ENCODE results near the gene POLG2. TPM values are rescaled to one million over a fixed set of nuclear protein-coding genes. Genes with fewer than 3 reads are reported as not detected.

The POLG2 gene
- total and polyA plus RNA-seq, 10 of the 15 experiments (the other 5 are each of a cell fraction or from before 2014, with no cell fraction given): 10.2 to 27.7 (median 22.2) TPM

DNA sequence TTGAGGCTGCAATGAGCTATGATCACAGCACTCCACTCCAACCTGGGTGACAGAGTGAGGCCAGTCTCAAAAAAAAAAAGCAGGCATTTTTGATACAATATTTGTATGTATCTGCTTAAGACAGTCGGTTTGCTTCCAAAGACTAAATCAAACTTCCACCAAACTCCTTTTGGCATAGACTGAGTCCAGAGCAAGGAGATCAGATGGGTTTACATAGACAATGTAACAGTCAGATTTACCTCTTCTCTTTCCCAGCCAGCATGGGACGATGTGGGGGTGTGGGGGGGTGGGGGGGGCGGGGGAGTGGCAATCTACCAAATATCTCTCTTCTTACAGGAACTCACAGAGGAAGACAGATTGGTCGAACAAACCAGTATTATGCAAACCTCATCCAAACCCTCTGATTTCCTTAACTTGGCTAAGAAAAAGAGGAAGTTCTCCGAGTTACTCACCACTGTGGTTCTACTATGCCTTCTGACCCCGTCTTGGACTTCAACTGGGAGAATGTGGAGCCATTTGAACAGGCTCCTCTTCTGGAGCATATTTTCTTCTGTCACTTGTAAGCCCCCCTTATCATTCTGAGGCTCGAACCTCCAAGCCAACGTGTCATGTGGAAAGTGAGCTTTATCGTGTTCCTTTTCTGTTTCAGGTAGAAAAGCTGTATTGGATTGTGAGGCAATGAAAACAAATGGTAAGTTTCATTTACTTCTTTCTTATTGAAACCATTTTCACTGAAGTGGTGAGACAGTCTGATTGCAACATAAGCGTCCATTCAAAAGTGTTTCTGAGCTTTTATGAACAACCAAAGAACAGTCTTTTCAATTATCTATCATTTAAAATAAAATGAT, 48.0 kb downstream of the POLG2 start, which contains the start of gene MILR1:
MILR1 (plus strand) TSS at position 451 of the 848 bp plus-strand sequence; CDS start at position 505, 54 bp downstream.
- Histone ChIP-seq H3K36me3 (ENCODE audit: control insufficient read depth in 2 of 2, insufficient read depth in 2 of 2, low read length in 1 of 2) (no peaks in the 10 kb centered on the region), H3K27me3 (replicated peaks in 1 of 2; ENCODE audit: control insufficient read depth in 2 of 2, insufficient read depth in 2 of 2, low read length in 1 of 2) (no peaks in the 10 kb centered on the region), H3K4me1 (ENCODE audit: control insufficient read depth, insufficient read depth, low read length) (peaks cover 4% of the 10 kb centered on the region), H2AFZ (ENCODE audit: control insufficient read depth, low read depth, low read length) (peak within 1 kb of the TSS; percentile 70), H3K4me2 (ENCODE audit: control insufficient read depth, insufficient read depth) (peak within 1 kb of the TSS; percentile 68), H3K4me3 (peak within 1 kb of the TSS; percentile 60; the same call in 1 of the 2 replicates), H3K9me3 (replicated peaks; ENCODE audit: control insufficient read depth, insufficient read depth, low read length) (no peaks in the 10 kb centered on the region), H3K79me2 (ENCODE audit: control insufficient read depth, insufficient read depth, low read length) (no peaks in the 10 kb centered on the region), H4K20me1 (ENCODE audit: control insufficient read depth, insufficient read depth) (no peaks in the 10 kb centered on the region), H3K9ac (ENCODE audit: control insufficient read depth, insufficient read depth, low read length) (peak within 1 kb of the TSS; percentile 3; the same call in 1 of the 2 replicates), H3K27ac (ENCODE audit: control insufficient read depth, insufficient read depth) (peak within 1 kb of the TSS; percentile 64)
- intact Hi-C loops (cut with micrococcal nuclease; ENCODE audit: unreplicated experiment) (no loop called here), in situ Hi-C loops (cut with MboI) (no loop called here)
- BruUV-seq (replicated peaks): no TSS peak
- SMC1A ChIA-PET (ENCODE audit: uncharacterized antibody, unreplicated experiment): interaction anchor here (0.8 to 1.2 kb wide), 6 partner anchors 8 to 170 kb away, joined by 3 to 7 read pairs (median 4); no protein-coding TSS in a partner anchor
- RAD21 ChIA-PET (ENCODE audit: unreplicated experiment): interaction anchor here (0.6 to 1.8 kb wide), 4 partner anchors 29 to 1919 kb away, joined by 3 to 4 read pairs (median 4); partner anchors contain the start of gene POLG2
- FAIRE-seq (no peak), DNase-seq (ENCODE audit: low read depth, low spot score) (peak; percentile 77), ATAC-seq (peak; percentile 96)
- WGBS (ENCODE audit: insufficient coverage, insufficient replicate concordance, low lambda C conversion rate, missing lambda C conversion rate): 3% methylated on average over 10 of the region's 10 CpGs
- CTCF ChIA-PET: interaction anchor here (0.6 to 3.3 kb wide), 6 partner anchors 8 to 502 kb away, joined by 3 to 26 read pairs (median 4); no protein-coding TSS in a partner anchor
- TF ChIP-seq RUNX3 (IDR thresholded peaks at IDR 0.05; ENCODE audit: low read length): peak; percentile 71
- peak; percentile 40; the same call in 1 of the 2 replicates for TF ChIP-seq IKZF1 (conservative IDR thresholded peaks at IDR 0.05)
- no peak for TF ChIP-seq CEBPB (IDR thresholded peaks at IDR 0.05; ENCODE audit: borderline replicate concordance in 1 of 2, low read depth in 2 of 2, low read length in 2 of 2)
- TF ChIP-seq, protein P1, sequence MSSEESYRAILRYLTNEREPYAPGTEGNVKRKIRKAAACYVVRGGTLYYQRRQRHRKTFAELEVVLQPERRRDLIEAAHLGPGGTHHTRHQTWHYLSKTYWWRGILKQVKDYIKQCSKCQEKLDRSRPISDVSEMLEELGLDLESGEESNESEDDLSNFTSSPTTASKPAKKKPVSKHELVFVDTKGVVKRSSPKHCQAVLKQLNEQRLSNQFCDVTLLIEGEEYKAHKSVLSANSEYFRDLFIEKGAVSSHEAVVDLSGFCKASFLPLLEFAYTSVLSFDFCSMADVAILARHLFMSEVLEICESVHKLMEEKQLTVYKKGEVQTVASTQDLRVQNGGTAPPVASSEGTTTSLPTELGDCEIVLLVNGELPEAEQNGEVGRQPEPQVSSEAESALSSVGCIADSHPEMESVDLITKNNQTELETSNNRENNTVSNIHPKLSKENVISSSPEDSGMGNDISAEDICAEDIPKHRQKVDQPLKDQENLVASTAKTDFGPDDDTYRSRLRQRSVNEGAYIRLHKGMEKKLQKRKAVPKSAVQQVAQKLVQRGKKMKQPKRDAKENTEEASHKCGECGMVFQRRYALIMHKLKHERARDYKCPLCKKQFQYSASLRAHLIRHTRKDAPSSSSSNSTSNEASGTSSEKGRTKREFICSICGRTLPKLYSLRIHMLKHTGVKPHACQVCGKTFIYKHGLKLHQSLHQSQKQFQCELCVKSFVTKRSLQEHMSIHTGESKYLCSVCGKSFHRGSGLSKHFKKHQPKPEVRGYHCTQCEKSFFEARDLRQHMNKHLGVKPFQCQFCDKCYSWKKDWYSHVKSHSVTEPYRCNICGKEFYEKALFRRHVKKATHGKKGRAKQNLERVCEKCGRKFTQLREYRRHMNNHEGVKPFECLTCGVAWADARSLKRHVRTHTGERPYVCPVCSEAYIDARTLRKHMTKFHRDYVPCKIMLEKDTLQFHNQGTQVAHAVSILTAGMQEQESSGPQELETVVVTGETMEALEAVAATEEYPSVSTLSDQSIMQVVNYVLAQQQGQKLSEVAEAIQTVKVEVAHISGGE (CRISPR knock-in tag; IDR thresholded peaks at IDR 0.05): no peak
- 0 out of 2 replicates have a peak, but pooled peaks have one; percentile 4 for TF ChIP-seq SMC3 (IDR thresholded peaks at IDR 0.05; ENCODE audit: borderline replicate concordance, low read length)
- TF ChIP-seq NBN (IDR thresholded peaks at IDR 0.05): 0 out of 2 replicates have a peak, but pooled peaks have one; percentile 42
- TF ChIP-seq EED (IDR thresholded peaks at IDR 0.05; ENCODE audit: low read depth): peak; percentile 71
- TF ChIP-seq, protein P2, sequence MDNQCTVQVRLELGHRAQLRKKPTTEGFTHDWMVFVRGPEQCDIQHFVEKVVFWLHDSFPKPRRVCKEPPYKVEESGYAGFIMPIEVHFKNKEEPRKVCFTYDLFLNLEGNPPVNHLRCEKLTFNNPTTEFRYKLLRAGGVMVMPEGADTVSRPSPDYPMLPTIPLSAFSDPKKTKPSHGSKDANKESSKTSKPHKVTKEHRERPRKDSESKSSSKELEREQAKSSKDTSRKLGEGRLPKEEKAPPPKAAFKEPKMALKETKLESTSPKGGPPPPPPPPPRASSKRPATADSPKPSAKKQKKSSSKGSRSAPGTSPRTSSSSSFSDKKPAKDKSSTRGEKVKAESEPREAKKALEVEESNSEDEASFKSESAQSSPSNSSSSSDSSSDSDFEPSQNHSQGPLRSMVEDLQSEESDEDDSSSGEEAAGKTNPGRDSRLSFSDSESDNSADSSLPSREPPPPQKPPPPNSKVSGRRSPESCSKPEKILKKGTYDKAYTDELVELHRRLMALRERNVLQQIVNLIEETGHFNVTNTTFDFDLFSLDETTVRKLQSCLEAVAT (IDR thresholded peaks at IDR 0.05): peak; percentile 57; the same call in 1 of the 2 replicates
- TF ChIP-seq EP300 (IDR thresholded peaks at IDR 0.05; ENCODE audit: borderline replicate concordance in 1 of 2, control insufficient read depth in 1 of 2, low read depth in 2 of 2, low read length in 2 of 2): 0 out of 4 replicates have a peak, but pooled peaks of 1 of the 2 experiments have one; percentile 28
- TF ChIP-seq NFYB (IDR thresholded peaks at IDR 0.05; ENCODE audit: insufficient read depth, low read depth, low read length): 0 out of 2 replicates have a peak, but pooled peaks have one; percentile 12
- TF ChIP-seq SPI1 (IDR thresholded peaks at IDR 0.05; ENCODE audit: borderline replicate concordance, insufficient read depth, low read depth, low read length): peak; percentile 80
- TF ChIP-seq KAT2A (conservative IDR thresholded peaks at IDR 0.05; ENCODE audit: control insufficient read depth, low read depth, low read length): no peak
- TF ChIP-seq POU2F2 (IDR thresholded peaks at IDR 0.05; ENCODE audit: borderline replicate concordance, low read depth, low read length): peak; percentile 45; the same call in 1 of the 3 replicates
- TF ChIP-seq IKZF2 (IDR thresholded peaks at IDR 0.05): peak; percentile 57 to 72; a peak in 2 of 4 replicates
- no peak for TF ChIP-seq FOXM1 (IDR thresholded peaks at IDR 0.05; ENCODE audit: low read depth, low read length)
- POLR2A ChIA-PET: interaction anchor here (0.5 to 1.5 kb wide), 5 partner anchors 16 to 277 kb away, joined by 3 to 5 read pairs (median 3); no protein-coding TSS in a partner anchor

Measured in GM12878 (cell line).